Fibroblast of peridontal ligament (primary cell): ENCODE data around the gene GRIN2A.

Experiments
- DNase-seq: peaks from one replicate; pipeline ENCODE4 v3.0.0-alpha.2; 2010; ENCODE audit errors: extremely low read depth

Gene GRIN2A

GRCh38 chr16:10031955-10032354 is 150.3 kb downstream of the GRIN2A start:
- DNase-seq: no peak

GRCh38 chr16:10031473-10031872 is 150.8 kb downstream of the GRIN2A start:
- DNase-seq: peak; percentile 20

GRCh38 chr16:10028644-10029043 is 153.6 kb downstream of the GRIN2A start:
- no peak for DNase-seq

DNA sequence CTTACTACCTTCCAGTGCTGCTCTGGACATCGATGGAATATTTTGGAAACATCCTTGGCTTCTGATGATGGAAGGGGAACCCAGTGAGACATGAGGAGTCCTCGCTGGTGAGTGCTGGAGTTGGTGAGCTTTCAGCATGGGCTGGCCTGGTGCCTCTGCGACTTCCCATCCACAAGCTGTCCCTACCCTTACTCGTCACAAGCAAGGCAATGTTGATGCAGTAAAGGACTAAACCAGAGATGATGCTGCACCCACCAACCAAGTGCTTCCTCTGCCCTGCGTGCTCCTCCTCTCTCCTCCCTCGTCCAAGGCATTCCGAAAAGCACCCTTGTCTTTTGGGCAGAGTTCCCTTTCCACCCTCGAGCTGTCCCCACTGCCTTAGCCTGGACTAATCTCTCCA is 154.7 kb downstream of the GRIN2A start:
- no peak for DNase-seq

DNA sequence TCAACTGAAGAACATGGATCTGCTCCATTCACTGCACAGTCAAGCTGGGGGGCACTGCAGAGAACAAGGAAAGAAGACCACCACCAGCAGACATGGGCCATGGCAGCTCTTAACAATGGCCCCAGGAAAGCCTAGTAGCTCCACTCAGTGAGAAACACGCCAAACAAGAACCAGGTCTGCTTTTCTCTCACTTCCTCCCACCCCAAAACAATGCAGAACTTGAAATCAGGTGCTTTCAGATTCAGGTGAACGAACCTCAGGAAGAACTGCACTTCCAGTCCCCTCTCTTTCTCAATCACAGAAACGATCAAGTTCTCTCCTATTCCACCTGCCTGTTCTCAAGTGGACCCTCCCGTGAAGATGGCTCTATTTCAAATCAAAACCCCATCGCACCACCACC is 155.6 kb downstream of the GRIN2A start:
- DNase-seq: no peak

- no peak for DNase-seq
Observed at GRCh38 chr16:10022098-10022497, 160.1 kb downstream of the GRIN2A start.

DNA sequence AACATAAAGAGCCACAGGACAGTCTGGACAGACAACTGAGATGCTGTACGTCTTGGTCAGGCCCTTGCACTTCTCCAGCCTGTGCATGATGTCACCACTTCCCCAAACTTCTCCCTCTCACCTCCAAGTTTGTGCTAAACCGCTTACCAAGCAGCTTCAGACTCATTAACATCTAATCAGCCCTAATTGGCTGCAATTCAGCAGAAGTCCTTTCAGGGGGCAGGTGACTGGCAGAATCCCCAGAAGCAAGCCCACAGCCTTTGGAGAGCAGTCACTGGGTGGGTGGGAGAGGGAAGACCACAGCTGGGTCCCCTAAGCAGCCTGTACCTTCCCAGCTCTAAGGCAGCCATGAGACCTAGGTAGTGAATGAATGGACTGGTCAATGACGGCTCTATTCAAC is 161.4 kb downstream of the GRIN2A start:
- no peak for DNase-seq

GRCh38 chr16:10016752-10017151 is 165.5 kb downstream of the GRIN2A start:
- no peak for DNase-seq

DNA sequence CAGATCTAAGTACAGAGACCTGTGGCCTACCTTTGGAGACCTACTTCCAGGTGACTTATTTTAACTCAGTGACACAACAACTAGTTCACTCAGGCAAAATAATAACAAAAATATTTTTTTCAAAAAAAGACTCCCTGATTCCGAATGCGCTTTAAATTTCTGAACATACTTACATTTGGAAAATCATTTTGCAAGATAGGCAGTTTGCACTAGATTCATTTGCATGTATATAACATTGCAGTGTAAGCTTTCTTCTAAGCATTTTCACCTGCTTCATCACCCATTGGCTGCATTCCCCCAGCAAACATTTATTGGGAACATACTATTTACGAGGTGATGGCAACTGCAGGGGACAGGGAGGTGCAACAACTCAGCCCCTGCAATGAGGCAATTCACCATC is 166.8 kb downstream of the GRIN2A start:
- DNase-seq: no peak

DNA sequence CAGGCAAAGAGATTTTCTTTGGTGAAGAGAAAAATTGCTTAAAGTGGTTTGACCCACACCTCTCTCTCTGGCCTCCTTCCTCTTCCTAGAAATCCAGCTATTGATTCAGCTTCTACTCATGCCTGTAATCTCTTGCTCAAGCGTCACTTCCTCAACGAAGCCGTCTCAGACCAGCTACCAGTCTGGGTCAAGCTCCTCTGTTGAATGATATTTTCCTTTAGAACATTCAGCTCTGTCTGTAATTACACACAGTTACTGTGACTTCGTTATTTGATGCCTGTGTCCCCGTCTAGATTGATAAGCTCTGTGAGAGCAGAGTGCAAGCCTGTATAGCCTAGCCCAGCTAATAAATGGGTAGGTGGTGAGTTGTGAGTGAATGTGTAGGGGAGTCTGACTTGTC is 168.5 kb downstream of the GRIN2A start:
- no peak for DNase-seq

GRCh38 chr16:10013364-10013763 is 168.9 kb downstream of the GRIN2A start:
- DNase-seq: no peak

GRCh38 chr16:10009684-10010083 is 172.5 kb downstream of the GRIN2A start:
- DNase-seq: no peak

GRCh38 chr16:10003486-10003885 is 178.7 kb downstream of the GRIN2A start:
- no peak for DNase-seq

DNA sequence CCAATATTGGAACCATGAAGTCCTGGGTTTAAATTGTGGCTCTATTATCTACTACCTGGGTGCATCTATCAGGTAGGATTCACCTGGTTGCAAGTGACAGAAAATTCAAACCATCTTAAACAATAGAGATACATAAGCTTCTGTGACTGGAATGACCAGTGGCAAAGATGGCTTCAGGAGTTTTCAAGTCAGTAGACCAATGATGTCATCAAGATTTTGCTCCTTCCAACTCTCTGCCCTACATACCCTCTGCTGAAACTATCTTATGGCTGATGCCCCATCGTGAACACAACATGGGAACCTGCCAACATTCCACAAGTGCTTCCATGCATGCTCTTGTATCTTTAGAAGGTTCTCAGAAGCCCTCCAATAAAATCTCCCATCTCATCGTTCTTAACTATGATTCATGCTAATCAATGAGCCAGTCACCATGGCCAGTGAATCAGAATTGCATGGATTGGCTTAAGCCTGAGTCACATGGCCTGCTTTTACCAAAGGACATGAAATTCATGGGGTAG is 180.9 kb downstream of the GRIN2A start:
- DNase-seq: no peak

DNA sequence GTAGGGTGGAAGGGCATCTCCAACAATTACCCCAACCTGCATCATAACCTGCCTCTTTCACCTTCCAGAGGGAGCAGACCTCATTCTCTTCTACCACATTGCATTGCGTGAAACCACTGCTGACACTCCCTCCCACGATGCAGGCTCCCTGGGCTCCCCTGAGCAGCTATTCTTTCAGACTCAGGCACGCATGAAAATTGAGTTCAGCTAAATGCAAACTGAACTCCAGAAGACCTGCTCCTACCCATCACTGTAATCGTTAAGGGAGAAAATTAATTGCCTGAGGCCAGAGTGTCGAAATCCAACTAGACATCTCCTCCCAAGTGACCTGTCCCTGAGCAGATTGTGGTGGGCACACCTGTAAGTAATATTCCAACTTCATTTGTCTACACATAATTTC is 186.0 kb downstream of the GRIN2A start:
- DNase-seq: no peak

GRCh38 chr16:9992441-9992840 is 189.8 kb downstream of the GRIN2A start:
- no peak for DNase-seq

- DNase-seq: no peak
Observed at GRCh38 chr16:9980981-9981380, 201.2 kb downstream of the GRIN2A start.

DNA sequence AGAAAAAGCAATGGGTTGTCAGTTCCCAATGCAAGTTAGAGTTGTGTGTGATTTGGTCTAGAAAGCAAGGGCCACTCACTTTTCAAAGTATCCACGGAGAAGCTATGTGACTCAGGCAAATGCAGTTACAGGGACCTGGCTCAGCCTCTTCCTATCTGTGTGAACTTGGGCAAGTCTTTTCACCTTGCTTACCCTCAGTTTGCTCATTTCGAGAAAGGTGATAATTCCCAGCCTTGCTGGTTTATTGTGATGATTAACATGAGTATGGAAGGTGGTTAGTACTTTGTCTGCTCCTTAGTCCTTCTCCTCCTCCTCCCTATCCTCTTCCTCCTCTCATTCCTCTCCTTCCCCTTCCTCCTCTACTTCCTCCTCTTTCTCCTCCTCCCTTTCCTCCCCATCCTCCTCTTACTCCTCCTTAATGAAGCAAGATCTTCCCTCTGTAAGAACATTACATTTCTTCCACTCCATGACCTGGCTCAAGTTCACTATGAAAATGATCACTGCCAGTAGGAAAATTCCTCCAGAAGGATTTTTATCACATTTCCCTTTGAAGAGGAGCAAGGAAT is 204.0 kb downstream of the GRIN2A start:
- no peak for DNase-seq

DNA sequence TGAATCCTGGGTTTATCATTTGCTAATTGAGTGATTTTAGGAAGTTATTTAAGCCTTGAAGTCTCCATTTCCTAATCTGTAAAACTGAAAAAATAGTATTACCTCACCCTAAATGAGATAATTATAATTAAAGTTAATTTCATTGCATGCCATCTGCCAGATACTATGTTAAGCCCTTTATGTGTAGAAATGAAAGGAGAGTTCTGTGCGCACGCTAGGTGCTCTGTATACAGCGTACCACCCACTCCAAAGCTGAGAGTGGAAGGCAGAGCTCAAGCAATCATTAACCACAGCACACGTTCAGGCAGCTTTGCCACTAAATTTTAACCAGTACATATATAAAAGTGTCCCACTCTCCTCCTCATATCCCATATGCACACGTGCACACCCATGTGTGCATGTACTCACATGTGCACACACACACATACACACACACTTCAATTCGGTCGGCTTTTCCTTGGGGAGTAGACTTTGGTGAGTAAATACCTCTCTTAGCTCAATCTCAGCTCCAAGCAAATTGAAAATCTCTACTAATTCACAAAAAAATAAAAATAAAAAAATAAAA is 204.8 kb downstream of the GRIN2A start:
- no peak for DNase-seq

GRCh38 chr16:9976601-9977000 is 205.6 kb downstream of the GRIN2A start:
- no peak for DNase-seq

DNA sequence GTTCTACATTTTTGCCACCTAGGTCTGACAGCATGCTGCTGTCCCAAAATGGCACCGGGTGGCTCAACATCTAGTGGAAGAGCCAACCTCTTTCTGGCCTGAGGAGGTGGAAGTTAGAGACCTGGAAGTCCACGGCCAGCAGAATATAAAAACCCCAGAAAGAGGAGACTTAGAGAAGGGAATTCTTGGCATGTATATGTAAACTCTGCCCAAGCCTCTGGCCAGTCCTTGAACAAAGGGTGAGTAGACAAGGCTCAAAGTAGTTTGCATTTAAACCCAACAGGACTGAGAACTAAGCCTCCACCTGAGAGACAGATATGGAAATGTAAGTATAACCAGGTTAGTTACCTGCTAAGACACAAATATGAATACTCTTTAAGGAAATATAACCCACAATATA is 210.3 kb downstream of the GRIN2A start:
- DNase-seq: no peak

DNA sequence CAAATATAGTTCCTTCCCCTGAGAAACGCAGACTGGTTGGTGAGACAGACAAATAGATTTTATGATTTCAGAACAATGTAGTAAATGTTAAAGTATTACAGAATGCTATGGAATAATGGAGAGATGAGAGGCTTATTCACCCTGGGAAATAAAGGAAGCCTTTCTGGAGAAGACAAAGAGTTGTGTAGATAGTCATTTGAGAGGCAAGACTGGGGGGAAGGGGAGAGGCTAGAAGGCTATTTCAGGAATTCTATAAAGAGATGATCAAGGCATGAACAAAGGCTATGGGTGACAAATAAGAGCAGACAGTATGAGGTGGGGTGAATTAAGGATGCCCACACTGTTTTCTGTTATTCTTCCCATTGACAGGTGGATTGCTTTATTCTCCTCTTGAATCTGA is 211.4 kb downstream of the GRIN2A start:
- DNase-seq: no peak

DNA sequence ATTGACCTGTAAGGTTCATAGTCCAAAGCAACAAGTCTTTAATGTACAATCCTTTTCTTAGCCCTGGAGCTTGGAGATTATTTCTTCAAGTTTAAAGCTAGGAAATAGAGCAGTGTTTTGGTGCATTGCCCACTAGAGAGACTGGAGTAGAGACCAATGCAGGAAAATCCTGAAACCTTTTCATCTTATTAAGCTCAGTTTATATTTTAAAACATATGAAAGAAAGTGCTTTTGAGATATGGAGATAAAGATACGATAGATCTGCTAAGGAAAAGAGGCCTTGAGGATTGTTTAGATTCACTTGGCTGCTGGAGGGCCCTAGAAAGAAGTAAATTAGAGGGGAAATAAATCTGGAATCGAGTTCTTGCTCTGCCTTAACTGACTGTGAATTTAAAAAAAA is 212.0 kb downstream of the GRIN2A start:
- DNase-seq: no peak

- no peak for DNase-seq
Observed at GRCh38 chr16:9969580-9969979, 212.6 kb downstream of the GRIN2A start.
